ENCODE measurements around the gene ZNF516. TPM values are rescaled to one million over a fixed set of nuclear protein-coding genes. Genes with fewer than 3 reads are reported as not detected.

ZNF516 gene
- total and polyA plus RNA-seq, 2 experiments from 2014 or later, result 18.2 to 29.2 TPM

GRCh38 chr18:76521417-76522121, 26.5 kb upstream of the ZNF516 start:
- no peak overlapping the region for H3K4me2 ChIP-seq
- TF ChIP-seq EZH2 (IDR thresholded peaks at IDR 0.05; ENCODE audit: borderline replicate concordance) (no peak), CTCF (IDR thresholded peaks at IDR 0.05; ENCODE audit: poor library complexity) (no peak), EZH2phosphoT487 (IDR thresholded peaks at IDR 0.05; ENCODE audit: low read depth, severe bottlenecking, unreplicated experiment) (no peak)
- 74% methylated on average over 11 of the region's 11 CpGs for WGBS (ENCODE audit: low lambda C conversion rate, missing lambda C conversion rate)
- H3K4me3 ChIP-seq, result no peak overlapping the region
- H3K4me1 ChIP-seq (ENCODE audit: insufficient read depth), result peaks cover 5% of the 10 kb centered on the region
- H3K36me3 ChIP-seq (replicated peaks; ENCODE audit: insufficient read depth, low read depth), result no peaks in the 10 kb centered on the region
- H3K9me2 ChIP-seq (replicated peaks; ENCODE audit: insufficient read depth), result no peaks in the 10 kb centered on the region
- H3K79me2 ChIP-seq, result no peaks in the 10 kb centered on the region
- H2AFZ ChIP-seq, result peak overlapping the region; percentile 24
- H4K20me1 ChIP-seq (ENCODE audit: insufficient read depth, poor library complexity, severe bottlenecking), result no peaks in the 10 kb centered on the region
- H3K9me3 ChIP-seq (ENCODE audit: low read depth), result no peaks in the 10 kb centered on the region
- no peak overlapping the region for H3K27ac ChIP-seq
- no peaks in the 10 kb centered on the region for H3K27me3 ChIP-seq
- DNase-seq (ENCODE audit: low spot score), result no peak

DNA sequence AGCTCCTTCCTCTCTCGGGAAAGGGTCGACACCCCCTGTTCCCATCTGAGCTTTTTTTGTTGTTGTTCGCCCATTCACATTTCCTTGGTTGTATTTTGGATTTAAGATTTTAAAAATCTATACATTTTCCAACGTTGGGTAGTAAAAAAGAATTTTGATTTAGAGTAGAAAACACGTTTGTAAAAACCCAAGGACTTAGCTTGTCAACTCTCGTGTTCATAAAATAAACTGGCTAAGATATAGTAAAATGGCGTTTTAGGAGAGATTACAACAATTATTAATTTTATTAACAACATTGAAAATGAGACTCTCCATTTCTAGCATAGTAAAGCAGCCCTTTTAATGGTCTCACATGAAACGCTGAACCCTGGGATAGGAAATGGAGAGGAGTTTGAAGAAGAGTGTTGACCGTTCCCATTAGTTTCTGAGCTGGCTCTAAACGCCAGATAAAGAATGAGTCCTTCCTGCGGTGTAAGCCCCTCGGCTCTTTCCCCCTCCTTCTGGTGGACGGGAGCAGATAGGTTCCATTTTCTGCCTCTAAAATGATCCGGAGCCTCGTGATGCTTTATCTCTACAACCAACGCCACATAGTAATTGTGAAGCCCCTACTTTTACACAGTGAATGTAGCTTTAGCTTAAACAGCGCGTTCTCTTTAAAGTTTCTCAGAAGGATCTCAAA, 24.0 kb upstream of the ZNF516 start:
- H3K9me2 ChIP-seq (replicated peaks; ENCODE audit: insufficient read depth), result no peaks in the 10 kb centered on the region
- H3K9me3 ChIP-seq (ENCODE audit: low read depth), result no peaks in the 10 kb centered on the region
- H3K79me2 ChIP-seq, result no peaks in the 10 kb centered on the region
- no peaks in the 10 kb centered on the region for H3K36me3 ChIP-seq (replicated peaks; ENCODE audit: insufficient read depth, low read depth)
- H4K20me1 ChIP-seq (ENCODE audit: insufficient read depth, poor library complexity, severe bottlenecking), result no peaks in the 10 kb centered on the region
- H2AFZ ChIP-seq, result peak overlapping the region; percentile 93
- H3K4me1 ChIP-seq (ENCODE audit: insufficient read depth), result peaks cover 5% of the 10 kb centered on the region
- peak; percentile 26 for DNase-seq (ENCODE audit: low spot score)
- no peaks in the 10 kb centered on the region for H3K27me3 ChIP-seq
- 17% methylated on average over 18 of the region's 18 CpGs for WGBS (ENCODE audit: low lambda C conversion rate, missing lambda C conversion rate)
- peak overlapping the region; percentile 61 for H3K27ac ChIP-seq
- peak overlapping the region; percentile 90 for H3K4me2 ChIP-seq
- H3K4me3 ChIP-seq, result peak overlapping the region; percentile 40
- no peak for TF ChIP-seq EZH2 (IDR thresholded peaks at IDR 0.05; ENCODE audit: borderline replicate concordance)
- TF ChIP-seq CTCF (IDR thresholded peaks at IDR 0.05; ENCODE audit: poor library complexity), result no peak
- TF ChIP-seq EZH2phosphoT487 (IDR thresholded peaks at IDR 0.05; ENCODE audit: low read depth, severe bottlenecking, unreplicated experiment), result no peak

GRCh38 chr18:76518123-76518859, 23.2 kb upstream of the ZNF516 start:
- Histone ChIP-seq H3K79me2 (no peaks in the 10 kb centered on the region), H3K4me3 (peak overlapping the region; percentile 40), H3K9me2 (replicated peaks; ENCODE audit: insufficient read depth) (no peaks in the 10 kb centered on the region), H3K36me3 (replicated peaks; ENCODE audit: insufficient read depth, low read depth) (no peaks in the 10 kb centered on the region), H3K4me1 (ENCODE audit: insufficient read depth) (peaks cover 5% of the 10 kb centered on the region), H3K27ac (peak overlapping the region; percentile 61), H2AFZ (peak overlapping the region; percentile 93), H3K4me2 (peak overlapping the region; percentile 90), H4K20me1 (ENCODE audit: insufficient read depth, poor library complexity, severe bottlenecking) (no peaks in the 10 kb centered on the region), H3K27me3 (no peaks in the 10 kb centered on the region), H3K9me3 (ENCODE audit: low read depth) (no peaks in the 10 kb centered on the region)
- peak; percentile 59 for DNase-seq (ENCODE audit: low spot score)
- TF ChIP-seq CTCF (IDR thresholded peaks at IDR 0.05; ENCODE audit: poor library complexity) (no peak), EZH2 (IDR thresholded peaks at IDR 0.05; ENCODE audit: borderline replicate concordance) (no peak), EZH2phosphoT487 (IDR thresholded peaks at IDR 0.05; ENCODE audit: low read depth, severe bottlenecking, unreplicated experiment) (no peak)
- 10% methylated on average over 25 of the region's 25 CpGs for WGBS (ENCODE audit: low lambda C conversion rate, missing lambda C conversion rate)

Measured in hepatocyte (in vitro differentiated cells).